A549 (cell line): ENCODE measurements around the gene DCLK1. TPM values are rescaled to one million over a fixed set of nuclear protein-coding genes. Genes with fewer than 3 reads are reported as not detected.

ENCODE experiments used
- ATAC-seq, 2 experiments: fragments of 200-7000 bp in 1 of 2; fragments of >200 bp in 1 of 2; cut with Nextera tagmentation in 1 of 2; cut with Tn5 transposase in 1 of 2; 3 replicates each; pipeline versions ENCODE4 v1.8.0 to v1.9.1; 2018 to 2020; ENCODE audit warnings: mild to moderate bottlenecking in 1 of 2, moderate library complexity in 1 of 2
- CTCF ChIA-PET: fragments of 300-600 bp; sonication (Branson Sonifier 250); formaldehyde crosslinking; extraction: SDS; loops from one replicate; lab custom pipeline; 2021; ENCODE audit warnings: antibody characterized with exemption, inconsistent platforms; lab: Yijun Ruan, JAX
- POLR2A ChIA-PET: fragments of 350-600 bp; formaldehyde crosslinking; extraction: SDS; loops from one replicate; lab custom pipeline; 2021; ENCODE audit warnings: antibody characterized with exemption, inconsistent platforms; lab: Yijun Ruan, JAX
- DNase-seq, 2 experiments: peaks; one replicate each; pipeline versions ENCODE4 v3.0.0 to v3.0.0-alpha.2; 2011 to 2016; ENCODE audit warnings: low read depth in 1 of 2, low spot score in 1 of 2
- FAIRE-seq: peaks from 2 replicates; lab custom pipeline; 2011; peaks lifted over from hg19 to GRCh38; lab: Jason Lieb, UNC
- H3K27ac ChIP-seq, 2 experiments: fragments of >200 bp; sonication (Bioruptor Twin); formaldehyde crosslinking; 3 replicates each; pipeline ENCODE4 v1.5.1; 2016 to 2017
- H3K4me1 ChIP-seq: fragments of >200 bp; sonication (Bioruptor Twin); formaldehyde crosslinking; 3 replicates; pipeline ENCODE4 v1.6.1; 2016
- H3K4me2 ChIP-seq: fragments of >200 bp; sonication (Bioruptor Twin); formaldehyde crosslinking; 3 replicates; pipeline ENCODE4 v1.6.1; 2016
- H3K4me3 ChIP-seq: fragments of >200 bp; sonication (Bioruptor Twin); formaldehyde crosslinking; 3 replicates; pipeline ENCODE4 v1.5.1; 2016
- H3K9me3 ChIP-seq: fragments of >200 bp; sonication (Bioruptor Twin); formaldehyde crosslinking; 3 replicates; pipeline ENCODE4 v1.6.1; 2016
- CHD4 ChIP-seq: fragments of 200-600 bp; sonication (generic); IDR thresholded peaks from 2 replicates; pipeline ENCODE4 v1.6.1; 2016; ENCODE audit warnings: antibody characterized with exemption, mild to moderate bottlenecking, borderline replicate concordance
- EHF ChIP-seq: fragments of 250-450 bp; sonication (Bioruptor Pico); IDR thresholded peaks from 2 replicates; pipeline ENCODE4 v1.5.0; 2020; ENCODE audit warnings: mild to moderate bottlenecking
- FOSL2 ChIP-seq, 2 experiments: fragments of 450-650 bp in 1 of 2; fragments of >200 bp in 1 of 2; sonication (Bioruptor Twin) in 1 of 2; formaldehyde crosslinking; IDR thresholded peaks; 2 replicates each; pipeline versions ENCODE4 v1.5.0 to v1.6.1; 2016 to 2020; ENCODE audit warnings: mild to moderate bottlenecking in 1 of 2, moderate library complexity in 1 of 2
- FOXS1 ChIP-seq: fragments of 250-450 bp; sonication (Bioruptor Pico); IDR thresholded peaks from 2 replicates; pipeline ENCODE4 v1.5.0; 2020; ENCODE audit warnings: mild to moderate bottlenecking, moderate library complexity
- GATA3 ChIP-seq: IDR thresholded peaks from 2 replicates; pipeline ENCODE4 v1.6.1; 2012; ENCODE audit warnings: borderline replicate concordance
- HDAC2 ChIP-seq: fragments of 200-600 bp; sonication (generic); IDR thresholded peaks from 2 replicates; pipeline ENCODE4 v1.6.1; 2016
- HEYL ChIP-seq: fragments of 250-450 bp; sonication (Bioruptor Pico); IDR thresholded peaks from 2 replicates; pipeline ENCODE4 v1.8.0; 2021; ENCODE audit warnings: mild to moderate bottlenecking, moderate library complexity
- HMGXB4 ChIP-seq: fragments of 250-450 bp; sonication (Bioruptor Pico); IDR thresholded peaks from 2 replicates; pipeline ENCODE4 v1.5.0; 2021; ENCODE audit warnings: mild to moderate bottlenecking, moderate library complexity, borderline replicate concordance
- KDM1A ChIP-seq: fragments of 200-600 bp; sonication (generic); IDR thresholded peaks from 2 replicates; pipeline ENCODE4 v1.6.1; 2016; ENCODE audit warnings: low read depth, mild to moderate bottlenecking
- KDM5A ChIP-seq: fragments of 200-600 bp; sonication (generic); IDR thresholded peaks from 2 replicates; pipeline ENCODE4 v1.6.1; 2016; ENCODE audit warnings: antibody characterized with exemption, mild to moderate bottlenecking
- NFE2L2 ChIP-seq: fragments of 150-350 bp; conservative IDR thresholded peaks from 2 replicates; pipeline ENCODE4 v1.6.1; 2014; ENCODE audit warnings: low read length
- POLR2A ChIP-seq: IDR thresholded peaks from 2 replicates; pipeline ENCODE4 v1.6.1; 2012; ENCODE audit warnings: mild to moderate bottlenecking, low read length
- RAD21 ChIP-seq, 2 experiments: fragments of >200 bp in 1 of 2; sonication (Bioruptor Twin) in 1 of 2; formaldehyde crosslinking in 1 of 2; IDR thresholded peaks in 1 of 2; conservative IDR thresholded peaks in 1 of 2; 2 replicates in 1 of 2; 3 replicates in 1 of 2; pipeline ENCODE4 v1.6.1; 2012 to 2018; ENCODE audit warnings: inconsistent platforms in 1 of 2
- RARB ChIP-seq: fragments of 250-450 bp; sonication (Bioruptor Pico); IDR thresholded peaks from 2 replicates; pipeline ENCODE4 v1.8.0; 2021; ENCODE audit warnings: mild to moderate bottlenecking, moderate library complexity
- SMC3 ChIP-seq: fragments of >200 bp; sonication (Bioruptor Twin); formaldehyde crosslinking; IDR thresholded peaks from 3 replicates; pipeline ENCODE4 v1.6.1; 2018; ENCODE audit warnings: inconsistent platforms
- SREBF2 ChIP-seq: fragments of 450-650 bp; IDR thresholded peaks from 2 replicates; pipeline ENCODE4 v1.6.1; 2014; ENCODE audit warnings: mild to moderate bottlenecking, moderate library complexity
- WGBS: methylation state at CpG from one replicate; pipeline ENCODE4 v1.1.6; 2017; ENCODE audit errors: missing lambda C conversion rate; 5-methylcytosine and 5-hydroxymethylcytosine counted together
- polyA plus RNA-seq, 4 experiments: library from polyadenylated mRNA; depleted of rRNA in 3 of 4; stranded (reverse); fragments of >200 nt; fragmentation: RNase III in 1 of 4; extraction: RNeasy Plus Mini Kit Qiagen cat#74134 plus additional on column Dnase treatment in 1 of 4; gene quantifications; 2 replicates in 3 of 4; 3 replicates in 1 of 4; pipeline ENCODE4 v1.2.3, GENCODE V29; 2011 to 2017
- TF ChIP-seq, protein P1 (sequence below): fragments of >200 bp; sonication (Bioruptor Twin); formaldehyde crosslinking; IDR thresholded peaks from 3 replicates; pipeline ENCODE4 v1.5.1; 2016
- TF ChIP-seq, protein P2 (sequence below): fragments of >200 bp; sonication (Bioruptor Twin); formaldehyde crosslinking; IDR thresholded peaks from 3 replicates; pipeline ENCODE4 v1.6.1; 2016

DCLK1 gene
- polyA plus RNA-seq, 2 of the 4 experiments (the other 2 are of a cell fraction) = 0.13 to 0.21 TPM

DNA sequence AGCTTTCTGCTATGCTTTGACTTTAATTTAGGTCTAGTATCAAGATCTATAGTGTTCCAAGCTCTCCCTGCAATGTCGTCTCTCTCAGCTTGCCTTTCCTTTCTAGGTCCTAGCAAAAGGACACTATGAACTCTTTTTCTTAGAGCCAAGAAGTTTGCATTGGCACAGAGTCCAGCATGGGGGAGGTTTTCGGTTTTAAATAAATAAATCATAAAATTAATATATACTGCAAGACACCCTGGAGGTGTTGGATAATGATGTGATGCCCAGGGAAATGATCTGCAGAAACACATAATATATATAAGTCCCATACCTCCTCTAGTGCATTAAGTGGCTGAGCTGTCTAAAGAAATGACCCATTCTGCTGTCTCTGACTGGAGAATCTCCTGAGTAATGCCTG, 338.3 kb downstream of the DCLK1 start:
- Histone ChIP-seq H3K4me2 (no peak overlapping the region), H3K27ac (no peak overlapping the region), H3K9me3 (no peaks in the 10 kb centered on the region), H3K4me3 (no peak overlapping the region), H3K4me1 (peaks cover 14% of the 10 kb centered on the region; the same call in 2 of the 3 replicates)
- 65% methylated on average over 2 of the region's 2 CpGs for WGBS
- no peak for DNase-seq
- ATAC-seq = no peak
- ChIA-PET POLR2A (no interaction called here), CTCF (no interaction called here)
- FAIRE-seq = no peak
- no peak for TF ChIP-seq EHF (CRISPR knock-in tag)
- TF ChIP-seq FOXS1 = no peak
- no peak for TF ChIP-seq NFE2L2
- no peak for TF ChIP-seq HMGXB4 (CRISPR knock-in tag)
- no peak for TF ChIP-seq HEYL (CRISPR knock-in tag)
- TF ChIP-seq FOSL2 (IDR thresholded peaks at IDR 0.05) = no peak
- no peak for TF ChIP-seq FOSL2 (CRISPR knock-in tag; IDR thresholded peaks at IDR 0.05)
- TF ChIP-seq KDM1A = no peak
- no peak for TF ChIP-seq RARB (CRISPR knock-in tag)
- TF ChIP-seq HDAC2 = no peak
- no peak for TF ChIP-seq CHD4
- no peak for TF ChIP-seq SREBF2
- no peak for TF ChIP-seq RAD21 (conservative IDR thresholded peaks at IDR 0.05 in 1 of 2, IDR thresholded peaks at IDR 0.05 in 1 of 2)
- TF ChIP-seq, protein P1, sequence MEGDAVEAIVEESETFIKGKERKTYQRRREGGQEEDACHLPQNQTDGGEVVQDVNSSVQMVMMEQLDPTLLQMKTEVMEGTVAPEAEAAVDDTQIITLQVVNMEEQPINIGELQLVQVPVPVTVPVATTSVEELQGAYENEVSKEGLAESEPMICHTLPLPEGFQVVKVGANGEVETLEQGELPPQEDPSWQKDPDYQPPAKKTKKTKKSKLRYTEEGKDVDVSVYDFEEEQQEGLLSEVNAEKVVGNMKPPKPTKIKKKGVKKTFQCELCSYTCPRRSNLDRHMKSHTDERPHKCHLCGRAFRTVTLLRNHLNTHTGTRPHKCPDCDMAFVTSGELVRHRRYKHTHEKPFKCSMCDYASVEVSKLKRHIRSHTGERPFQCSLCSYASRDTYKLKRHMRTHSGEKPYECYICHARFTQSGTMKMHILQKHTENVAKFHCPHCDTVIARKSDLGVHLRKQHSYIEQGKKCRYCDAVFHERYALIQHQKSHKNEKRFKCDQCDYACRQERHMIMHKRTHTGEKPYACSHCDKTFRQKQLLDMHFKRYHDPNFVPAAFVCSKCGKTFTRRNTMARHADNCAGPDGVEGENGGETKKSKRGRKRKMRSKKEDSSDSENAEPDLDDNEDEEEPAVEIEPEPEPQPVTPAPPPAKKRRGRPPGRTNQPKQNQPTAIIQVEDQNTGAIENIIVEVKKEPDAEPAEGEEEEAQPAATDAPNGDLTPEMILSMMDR = no peak
- TF ChIP-seq, protein P2, sequence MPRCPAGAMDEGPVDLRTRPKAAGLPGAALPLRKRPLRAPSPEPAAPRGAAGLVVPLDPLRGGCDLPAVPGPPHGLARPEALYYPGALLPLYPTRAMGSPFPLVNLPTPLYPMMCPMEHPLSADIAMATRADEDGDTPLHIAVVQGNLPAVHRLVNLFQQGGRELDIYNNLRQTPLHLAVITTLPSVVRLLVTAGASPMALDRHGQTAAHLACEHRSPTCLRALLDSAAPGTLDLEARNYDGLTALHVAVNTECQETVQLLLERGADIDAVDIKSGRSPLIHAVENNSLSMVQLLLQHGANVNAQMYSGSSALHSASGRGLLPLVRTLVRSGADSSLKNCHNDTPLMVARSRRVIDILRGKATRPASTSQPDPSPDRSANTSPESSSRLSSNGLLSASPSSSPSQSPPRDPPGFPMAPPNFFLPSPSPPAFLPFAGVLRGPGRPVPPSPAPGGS = no peak
- TF ChIP-seq GATA3 = no peak

DNA sequence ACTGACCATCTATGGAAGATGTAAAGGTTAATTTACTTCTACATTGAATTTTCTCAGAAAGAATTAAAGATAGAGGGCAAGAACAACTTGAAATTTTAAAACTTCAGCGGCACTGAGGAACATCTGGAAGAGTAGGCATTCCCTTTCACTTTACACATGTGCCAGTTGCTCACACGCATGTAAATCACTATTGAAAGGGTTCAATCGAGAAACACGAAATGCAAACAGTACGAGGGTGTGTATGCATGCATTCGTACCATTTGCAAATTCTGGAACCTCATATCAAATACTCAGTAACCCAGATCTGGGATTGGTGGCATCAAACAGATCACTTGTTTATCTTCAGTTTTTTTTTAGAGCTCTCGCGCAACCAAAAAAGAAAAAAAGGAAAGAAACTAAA, 339.2 kb downstream of the DCLK1 start:
- TF ChIP-seq FOSL2 (IDR thresholded peaks at IDR 0.05) (no peak), FOSL2 (CRISPR knock-in tag; IDR thresholded peaks at IDR 0.05) (no peak), POLR2A (no peak), KDM5A (no peak), RAD21 (conservative IDR thresholded peaks at IDR 0.05 in 1 of 2, IDR thresholded peaks at IDR 0.05 in 1 of 2) (no peak), SMC3 (no peak), KDM1A (no peak)
- DNase-seq (no peak), ATAC-seq (no peak), FAIRE-seq (no peak)
- no peak overlapping the region for H3K4me3 ChIP-seq
- CTCF ChIA-PET = interaction anchor here (0.6 kb wide), 2 partner anchors 119 to 506 kb away, joined by 3 read pairs; no protein-coding TSS in a partner anchor
- POLR2A ChIA-PET = interaction anchor here (0.6 kb wide), 1 partner anchor 1633 kb away, joined by 3 read pairs; no protein-coding TSS in a partner anchor
- 84% methylated on average over 8 of the region's 8 CpGs for WGBS
- no peaks in the 10 kb centered on the region for H3K9me3 ChIP-seq
- H3K27ac ChIP-seq = no peak overlapping the region
- H3K4me1 ChIP-seq = peaks cover 14% of the 10 kb centered on the region; the same call in 2 of the 3 replicates
- H3K4me2 ChIP-seq = peak overlapping the region; percentile 42; the same call in 2 of the 3 replicates
